HepG2 (cell line): Measurements from ENCODE around the gene RARG. TPM values are rescaled to one million over a fixed set of nuclear protein-coding genes. Genes with fewer than 3 reads are reported as not detected.

Source experiments
- CEBPB ChIP-seq: IDR thresholded peaks from 2 replicates; pipeline ENCODE4 v1.6.1; 2011; ENCODE audit warnings: low read depth, low read length, improper control_type of control experiment, borderline replicate concordance
- GPN1 ChIP-seq: sonication (generic); formaldehyde crosslinking; IDR thresholded peaks from 2 replicates; pipeline ENCODE4 v1.5.1; 2020; ENCODE audit warnings: missing genetic modification reagents, borderline replicate concordance
- KLF12 ChIP-seq: sonication (generic); formaldehyde crosslinking; IDR thresholded peaks from 2 replicates; pipeline ENCODE4 v1.4.0; 2020; ENCODE audit warnings: missing genetic modification reagents, borderline replicate concordance
- PCBP2 ChIP-seq: fragments of 200-400 bp; formaldehyde crosslinking; optimal IDR thresholded peaks from 2 replicates; pipeline ENCODE3; 2018; ENCODE audit warnings: low read length, low read depth; ENCODE audit not compliant: poor library complexity, severe bottlenecking
- SALL1 ChIP-seq: sonication (generic); formaldehyde crosslinking; IDR thresholded peaks from 2 replicates; pipeline ENCODE4 v1.8.0; 2022; ENCODE audit warnings: mild to moderate bottlenecking, missing genetic modification reagents
- SIN3A ChIP-seq: IDR thresholded peaks from 2 replicates; pipeline ENCODE4 v1.6.1; 2011; ENCODE audit warnings: low read depth, mild to moderate bottlenecking, control low read depth, low read length, borderline replicate concordance
- SOX5 ChIP-seq: IDR thresholded peaks from 2 replicates; pipeline ENCODE4 v1.6.1; 2016; ENCODE audit warnings: borderline replicate concordance
- ZNF746 ChIP-seq: sonication (generic); formaldehyde crosslinking; IDR thresholded peaks from 2 replicates; pipeline ENCODE4 v1.8.0; 2022; ENCODE audit warnings: mild to moderate bottlenecking, missing genetic modification reagents
- polyA plus RNA-seq, 8 experiments: library from polyadenylated mRNA; depleted of rRNA in 3 of 8; stranded (reverse) in 7 of 8; unstranded in 1 of 8; fragments of >200 nt; fragmentation: Illumina TruSeq in 4 of 8; extraction: Trizol in 4 of 8; gene quantifications; 2 replicates each; pipeline versions ENCODE4 v1.2.1 to v1.2.3, GENCODE V29; 2011 to 2016; ENCODE audit warnings: low read depth in 4 of 8, missing spikeins in 1 of 8, mixed read lengths in 1 of 8; ENCODE audit not compliant: insufficient read depth in 1 of 8
- total RNA-seq, 5 experiments: library from RNA; depleted of rRNA; stranded (reverse); fragments of >200 nt; fragmentation: Illumina TruSeq; extraction: Trizol; gene quantifications; 2 replicates each; pipeline ENCODE4 v1.2.3, GENCODE V29; 2016; ENCODE audit warnings: low read depth in 1 of 5
- TF ChIP-seq, protein P1 (sequence below): sonication (generic); formaldehyde crosslinking; IDR thresholded peaks from 2 replicates; pipeline ENCODE4 v1.4.0; 2020; ENCODE audit warnings: mild to moderate bottlenecking, missing genetic modification reagents
- TF ChIP-seq, protein P2 (sequence below): sonication (generic); formaldehyde crosslinking; IDR thresholded peaks from 2 replicates; pipeline ENCODE4 v1.8.1; 2023; ENCODE audit warnings: mild to moderate bottlenecking, missing genetic modification reagents
- TF ChIP-seq, protein P3 (sequence below): sonication (generic); formaldehyde crosslinking; IDR thresholded peaks from 2 replicates; pipeline ENCODE4 v1.9.0; 2021; ENCODE audit warnings: missing genetic modification reagents, borderline replicate concordance
- TF ChIP-seq, protein P4 (sequence below), 2 experiments: sonication (generic) in 1 of 2; formaldehyde crosslinking in 1 of 2; IDR thresholded peaks; 2 replicates each; pipeline versions ENCODE4 v1.6.1 to v1.9.0; 2014 to 2022; ENCODE audit warnings: antibody characterized with exemption in 1 of 2, borderline replicate concordance in 1 of 2, inconsistent platforms in 1 of 2, low read depth in 1 of 2, missing genetic modification reagents in 1 of 2
- TF ChIP-seq, protein P5 (sequence below): fragments of 450-650 bp; IDR thresholded peaks from 2 replicates; pipeline ENCODE4 v1.6.1; 2016

Gene RARG
- total and polyA plus RNA-seq, 2 of the 13 experiments (the other 11 are each of a cell fraction or from before 2014, with no cell fraction given) = 0.77 to 1.5 TPM

DNA sequence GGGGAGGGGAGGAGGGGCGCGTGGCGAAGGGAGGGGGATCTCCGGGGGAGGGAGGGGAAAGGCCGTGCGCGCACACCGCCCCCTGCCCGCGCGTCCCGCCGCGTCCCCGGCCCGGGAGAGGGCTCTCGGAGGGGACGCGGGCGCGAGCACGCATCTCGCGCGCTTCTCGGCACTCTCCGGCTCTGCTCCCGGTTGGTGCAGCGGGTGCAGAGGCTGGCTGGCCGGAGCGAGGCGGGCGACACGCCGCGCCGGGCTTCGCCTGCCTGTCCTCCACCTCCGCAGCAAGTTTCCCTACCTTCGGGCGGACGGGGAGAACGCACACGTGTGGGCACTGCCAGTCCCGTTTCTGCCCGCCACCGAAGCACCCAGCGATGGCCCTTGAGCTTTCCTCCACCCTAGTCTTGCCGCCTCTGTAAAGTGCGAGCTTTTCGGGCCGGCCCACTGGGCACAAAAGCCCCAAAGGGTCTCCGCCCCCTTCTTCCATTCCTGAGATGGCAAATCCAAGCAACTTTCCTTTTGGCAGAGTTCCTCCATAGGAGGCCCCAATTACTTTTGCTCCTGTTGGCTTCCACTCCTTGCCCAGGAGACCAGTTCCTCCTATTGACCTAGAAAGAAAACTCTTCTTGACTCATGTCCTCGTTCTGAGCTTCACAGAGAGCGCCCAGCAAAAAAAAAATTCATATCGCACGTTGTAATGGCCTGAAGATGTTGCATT, 50.9 kb downstream of the RARG start (continued):
- TF ChIP-seq, protein P1, sequence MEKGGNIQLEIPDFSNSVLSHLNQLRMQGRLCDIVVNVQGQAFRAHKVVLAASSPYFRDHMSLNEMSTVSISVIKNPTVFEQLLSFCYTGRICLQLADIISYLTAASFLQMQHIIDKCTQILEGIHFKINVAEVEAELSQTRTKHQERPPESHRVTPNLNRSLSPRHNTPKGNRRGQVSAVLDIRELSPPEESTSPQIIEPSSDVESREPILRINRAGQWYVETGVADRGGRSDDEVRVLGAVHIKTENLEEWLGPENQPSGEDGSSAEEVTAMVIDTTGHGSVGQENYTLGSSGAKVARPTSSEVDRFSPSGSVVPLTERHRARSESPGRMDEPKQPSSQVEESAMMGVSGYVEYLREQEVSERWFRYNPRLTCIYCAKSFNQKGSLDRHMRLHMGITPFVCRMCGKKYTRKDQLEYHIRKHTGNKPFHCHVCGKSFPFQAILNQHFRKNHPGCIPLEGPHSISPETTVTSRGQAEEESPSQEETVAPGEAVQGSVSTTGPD (CRISPR knock-in tag) = no peak
- TF ChIP-seq SIN3A (no peak), SALL1 (CRISPR knock-in tag) (no peak), ZNF746 (0 out of 2 replicates have a peak, but pooled peaks have one; percentile 37), KLF12 (CRISPR knock-in tag) (no peak), SOX5 (CRISPR knock-in tag) (no peak), CEBPB (no peak), GPN1 (CRISPR knock-in tag) (no peak), PCBP2 (no peak)
- TF ChIP-seq, protein P2, sequence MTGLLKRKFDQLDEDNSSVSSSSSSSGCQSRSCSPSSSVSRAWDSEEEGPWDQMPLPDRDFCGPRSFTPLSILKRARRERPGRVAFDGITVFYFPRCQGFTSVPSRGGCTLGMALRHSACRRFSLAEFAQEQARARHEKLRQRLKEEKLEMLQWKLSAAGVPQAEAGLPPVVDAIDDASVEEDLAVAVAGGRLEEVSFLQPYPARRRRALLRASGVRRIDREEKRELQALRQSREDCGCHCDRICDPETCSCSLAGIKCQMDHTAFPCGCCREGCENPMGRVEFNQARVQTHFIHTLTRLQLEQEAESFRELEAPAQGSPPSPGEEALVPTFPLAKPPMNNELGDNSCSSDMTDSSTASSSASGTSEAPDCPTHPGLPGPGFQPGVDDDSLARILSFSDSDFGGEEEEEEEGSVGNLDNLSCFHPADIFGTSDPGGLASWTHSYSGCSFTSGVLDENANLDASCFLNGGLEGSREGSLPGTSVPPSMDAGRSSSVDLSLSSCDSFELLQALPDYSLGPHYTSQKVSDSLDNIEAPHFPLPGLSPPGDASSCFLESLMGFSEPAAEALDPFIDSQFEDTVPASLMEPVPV (CRISPR knock-in tag) = no peak
- TF ChIP-seq, protein P3, sequence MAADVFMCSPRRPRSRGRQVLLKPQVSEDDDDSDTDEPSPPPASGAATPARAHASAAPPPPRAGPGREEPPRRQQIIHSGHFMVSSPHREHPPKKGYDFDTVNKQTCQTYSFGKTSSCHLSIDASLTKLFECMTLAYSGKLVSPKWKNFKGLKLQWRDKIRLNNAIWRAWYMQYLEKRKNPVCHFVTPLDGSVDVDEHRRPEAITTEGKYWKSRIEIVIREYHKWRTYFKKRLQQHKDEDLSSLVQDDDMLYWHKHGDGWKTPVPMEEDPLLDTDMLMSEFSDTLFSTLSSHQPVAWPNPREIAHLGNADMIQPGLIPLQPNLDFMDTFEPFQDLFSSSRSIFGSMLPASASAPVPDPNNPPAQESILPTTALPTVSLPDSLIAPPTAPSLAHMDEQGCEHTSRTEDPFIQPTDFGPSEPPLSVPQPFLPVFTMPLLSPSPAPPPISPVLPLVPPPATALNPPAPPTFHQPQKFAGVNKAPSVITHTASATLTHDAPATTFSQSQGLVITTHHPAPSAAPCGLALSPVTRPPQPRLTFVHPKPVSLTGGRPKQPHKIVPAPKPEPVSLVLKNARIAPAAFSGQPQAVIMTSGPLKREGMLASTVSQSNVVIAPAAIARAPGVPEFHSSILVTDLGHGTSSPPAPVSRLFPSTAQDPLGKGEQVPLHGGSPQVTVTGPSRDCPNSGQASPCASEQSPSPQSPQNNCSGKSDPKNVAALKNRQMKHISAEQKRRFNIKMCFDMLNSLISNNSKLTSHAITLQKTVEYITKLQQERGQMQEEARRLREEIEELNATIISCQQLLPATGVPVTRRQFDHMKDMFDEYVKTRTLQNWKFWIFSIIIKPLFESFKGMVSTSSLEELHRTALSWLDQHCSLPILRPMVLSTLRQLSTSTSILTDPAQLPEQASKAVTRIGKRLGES (CRISPR knock-in tag) = no peak
- TF ChIP-seq, protein P4, sequence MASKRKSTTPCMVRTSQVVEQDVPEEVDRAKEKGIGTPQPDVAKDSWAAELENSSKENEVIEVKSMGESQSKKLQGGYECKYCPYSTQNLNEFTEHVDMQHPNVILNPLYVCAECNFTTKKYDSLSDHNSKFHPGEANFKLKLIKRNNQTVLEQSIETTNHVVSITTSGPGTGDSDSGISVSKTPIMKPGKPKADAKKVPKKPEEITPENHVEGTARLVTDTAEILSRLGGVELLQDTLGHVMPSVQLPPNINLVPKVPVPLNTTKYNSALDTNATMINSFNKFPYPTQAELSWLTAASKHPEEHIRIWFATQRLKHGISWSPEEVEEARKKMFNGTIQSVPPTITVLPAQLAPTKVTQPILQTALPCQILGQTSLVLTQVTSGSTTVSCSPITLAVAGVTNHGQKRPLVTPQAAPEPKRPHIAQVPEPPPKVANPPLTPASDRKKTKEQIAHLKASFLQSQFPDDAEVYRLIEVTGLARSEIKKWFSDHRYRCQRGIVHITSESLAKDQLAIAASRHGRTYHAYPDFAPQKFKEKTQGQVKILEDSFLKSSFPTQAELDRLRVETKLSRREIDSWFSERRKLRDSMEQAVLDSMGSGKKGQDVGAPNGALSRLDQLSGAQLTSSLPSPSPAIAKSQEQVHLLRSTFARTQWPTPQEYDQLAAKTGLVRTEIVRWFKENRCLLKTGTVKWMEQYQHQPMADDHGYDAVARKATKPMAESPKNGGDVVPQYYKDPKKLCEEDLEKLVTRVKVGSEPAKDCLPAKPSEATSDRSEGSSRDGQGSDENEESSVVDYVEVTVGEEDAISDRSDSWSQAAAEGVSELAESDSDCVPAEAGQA (IDR thresholded peaks at IDR 0.05; ENCODE audit: low read depth) = no peak
- TF ChIP-seq, protein P4 (CRISPR knock-in tag; IDR thresholded peaks at IDR 0.05; ENCODE audit: borderline replicate concordance) = no peak
- TF ChIP-seq, protein P5, sequence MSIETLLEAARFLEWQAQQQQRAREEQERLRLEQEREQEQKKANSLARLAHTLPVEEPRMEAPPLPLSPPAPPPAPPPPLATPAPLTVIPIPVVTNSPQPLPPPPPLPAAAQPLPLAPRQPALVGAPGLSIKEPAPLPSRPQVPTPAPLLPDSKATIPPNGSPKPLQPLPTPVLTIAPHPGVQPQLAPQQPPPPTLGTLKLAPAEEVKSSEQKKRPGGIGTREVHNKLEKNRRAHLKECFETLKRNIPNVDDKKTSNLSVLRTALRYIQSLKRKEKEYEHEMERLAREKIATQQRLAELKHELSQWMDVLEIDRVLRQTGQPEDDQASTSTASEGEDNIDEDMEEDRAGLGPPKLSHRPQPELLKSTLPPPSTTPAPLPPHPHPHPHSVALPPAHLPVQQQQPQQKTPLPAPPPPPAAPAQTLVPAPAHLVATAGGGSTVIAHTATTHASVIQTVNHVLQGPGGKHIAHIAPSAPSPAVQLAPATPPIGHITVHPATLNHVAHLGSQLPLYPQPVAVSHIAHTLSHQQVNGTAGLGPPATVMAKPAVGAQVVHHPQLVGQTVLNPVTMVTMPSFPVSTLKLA = no peak
